Stimulated activated CD8-positive, alpha-beta memory T cell treated with anti-CD3 and anti-CD28 coated beads, Interleukin-4, amount 100 ng/mL, for 4 hours (primary cell): ENCODE data around the gene NME8.

ENCODE experiments used
- DNase-seq, 2 donors: peaks; one replicate each; pipeline ENCODE4 v3.0.0-alpha.2; 2020; ENCODE audit warnings: low read depth in 2 of 2, low spot score in 1 of 2

Gene NME8

DNA sequence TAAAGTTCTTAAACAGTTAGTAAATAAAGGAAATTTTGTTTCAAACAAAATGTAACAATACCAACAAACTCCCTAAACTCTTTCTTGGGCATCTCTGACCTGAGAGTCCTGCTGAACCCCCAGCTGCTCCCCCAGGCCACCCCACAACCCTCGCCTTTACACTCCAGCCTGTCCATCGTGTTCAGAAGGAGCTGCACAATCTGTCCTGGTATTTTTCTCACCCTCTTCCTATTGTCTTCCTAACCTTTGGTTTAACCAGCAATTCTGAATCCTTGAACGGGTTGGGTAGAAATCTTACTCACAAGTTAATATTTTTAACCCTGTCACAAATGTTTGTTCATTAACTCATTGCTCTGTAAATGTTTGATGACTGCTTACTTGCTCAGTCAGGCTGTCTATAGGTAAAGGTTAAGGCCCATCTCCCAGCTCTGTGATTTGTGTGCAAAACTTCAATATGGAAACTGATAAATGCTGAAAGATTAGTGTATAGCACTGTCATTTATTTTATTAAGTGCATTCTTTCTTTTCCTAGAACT is 51.4 kb downstream of the NME8 start:
- DNase-seq: no peak

DNA sequence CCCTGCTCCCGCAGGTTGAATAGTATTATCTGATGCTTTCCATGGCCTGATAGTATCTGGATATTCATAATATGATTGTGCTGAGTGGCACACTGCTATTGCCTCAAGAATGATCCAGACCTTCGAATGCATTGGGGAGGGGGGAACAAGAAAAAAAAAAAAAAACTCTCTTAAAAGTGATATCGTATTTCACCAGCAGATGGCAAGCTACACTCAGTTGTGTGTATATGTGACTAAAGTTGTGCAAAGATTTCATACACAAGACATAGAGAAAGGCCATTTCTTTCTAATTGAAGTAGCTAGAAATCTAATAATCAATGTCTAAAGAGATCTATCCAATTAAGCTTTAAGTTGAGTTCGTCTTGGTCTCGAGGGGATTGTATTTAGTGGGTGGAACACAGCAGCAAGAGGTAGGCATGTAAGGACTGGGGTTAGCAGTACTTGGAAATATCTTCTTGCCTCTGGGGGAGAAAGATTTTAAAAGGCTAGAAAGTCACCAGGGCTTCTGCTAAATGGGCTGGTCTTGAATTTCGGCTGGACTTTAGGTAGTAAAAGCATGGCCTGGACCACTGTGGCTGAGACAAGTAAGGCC is 52.9 kb downstream of the NME8 start:
- no peak for DNase-seq

GRCh38 chr7:37901890-37902524 is 53.6 kb downstream of the NME8 start:
- no peak for DNase-seq

DNA sequence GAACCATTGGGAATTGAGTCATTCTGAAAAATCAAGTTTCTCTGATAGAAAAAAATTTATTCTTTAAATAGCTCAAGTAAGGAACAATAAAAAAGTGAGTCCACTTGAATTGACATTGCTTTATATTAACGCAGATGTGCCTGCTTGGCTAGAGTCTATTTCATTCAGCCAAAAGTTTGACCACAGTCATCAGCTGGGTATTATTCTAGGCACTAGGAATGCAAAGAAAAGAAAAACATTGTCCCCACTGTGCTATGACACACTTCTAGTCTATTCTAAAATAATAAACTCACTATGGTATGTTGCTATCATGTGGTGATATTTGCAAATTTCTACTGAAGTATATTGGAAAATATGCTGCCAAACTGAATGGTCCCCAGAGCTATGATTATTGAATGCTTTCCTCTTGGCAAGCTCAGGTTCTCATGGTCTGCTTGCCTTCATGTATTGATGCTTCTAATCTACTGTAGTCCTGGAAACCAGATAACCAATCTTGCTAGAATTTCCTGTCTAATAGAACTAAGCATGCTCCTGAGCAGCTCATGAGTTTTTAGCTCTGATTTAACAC is 59.9 kb downstream of the NME8 start:
- DNase-seq: no peak

- DNase-seq: no peak
Measured at GRCh38 chr7:37912756-37913155, 64.4 kb downstream of the NME8 start.

- no peak for DNase-seq
Measured at GRCh38 chr7:37915438-37915837, 67.0 kb downstream of the NME8 start.

DNA sequence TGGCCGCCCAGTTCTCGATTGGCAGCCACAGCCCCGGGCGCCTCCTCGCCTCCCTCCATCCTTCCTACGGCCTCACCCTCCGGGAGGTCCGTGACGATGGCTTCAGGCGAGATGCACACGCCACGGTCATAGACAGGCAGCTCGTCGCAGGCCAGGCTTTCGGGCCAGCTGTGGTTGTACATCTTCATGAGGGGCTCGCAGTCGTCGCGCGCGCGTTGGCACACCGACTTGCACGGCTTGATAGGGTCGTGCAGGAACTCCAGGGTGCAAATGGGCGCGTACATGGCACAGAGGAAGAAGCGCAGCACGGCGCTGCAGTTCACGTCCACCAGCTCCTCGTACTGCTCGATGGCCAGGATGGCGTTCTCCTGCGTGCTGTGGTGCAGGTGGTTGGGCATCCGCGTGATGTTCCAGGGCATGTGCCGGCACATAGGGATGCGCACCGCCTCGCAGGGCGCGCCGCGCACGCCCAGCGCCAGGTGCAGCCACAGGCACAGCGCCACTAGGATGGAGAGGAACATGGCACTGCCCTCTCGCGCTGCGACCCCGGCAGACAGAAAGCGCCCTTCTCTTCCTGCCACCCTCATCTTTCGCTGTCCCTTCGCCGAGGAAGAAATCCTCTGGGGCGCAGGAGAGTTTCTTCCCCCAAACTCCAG is 67.7 kb downstream of the NME8 start:
- DNase-seq: no peak

DNA sequence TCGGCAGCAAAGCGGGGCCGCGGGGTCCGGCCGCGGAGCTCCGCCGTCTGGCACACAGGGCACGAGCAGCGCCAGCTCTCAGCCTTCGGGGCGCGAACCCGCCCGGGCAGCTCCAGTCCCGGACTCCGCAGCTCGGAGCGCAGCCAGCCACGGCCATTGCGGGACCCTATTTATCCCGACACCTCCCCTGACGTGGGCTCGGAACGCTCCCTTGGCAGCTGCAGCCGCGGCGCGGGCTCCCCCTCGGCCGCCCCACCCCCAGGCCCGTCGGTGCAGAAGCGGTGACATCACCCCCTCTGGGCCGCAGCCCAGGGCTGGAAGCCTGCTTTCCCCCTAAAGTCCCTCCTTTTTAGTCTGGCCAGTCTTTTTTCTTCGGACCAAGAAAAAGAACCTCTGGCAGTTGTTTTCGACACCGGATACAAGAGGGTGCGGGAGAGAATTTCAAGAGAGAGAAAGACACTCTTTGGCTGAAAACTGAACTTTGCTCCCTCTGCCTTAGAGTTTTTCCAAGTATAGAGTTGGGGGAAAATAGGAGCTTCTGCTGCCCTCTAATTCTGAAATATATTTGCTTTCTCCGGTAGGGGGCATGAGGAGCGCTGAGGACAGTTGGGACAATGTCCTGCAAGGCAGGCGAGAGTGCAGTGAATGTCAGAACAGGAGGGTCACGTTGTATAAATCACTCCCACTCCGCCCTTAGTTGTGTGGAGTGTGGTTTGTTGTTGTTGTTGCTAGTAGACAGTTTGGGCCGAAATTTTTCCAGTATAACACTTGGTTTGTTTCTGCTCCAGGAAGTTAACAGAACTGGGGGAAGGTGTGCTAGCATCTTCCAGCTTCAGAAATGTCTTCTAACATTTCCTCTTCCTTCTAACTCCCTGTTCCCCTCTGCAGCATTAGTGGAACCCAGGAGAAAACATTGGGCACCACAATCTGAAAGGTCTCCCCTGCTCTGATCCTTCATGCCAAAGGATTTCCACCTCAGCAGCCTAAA is 68.6 kb downstream of the NME8 start, which contains the start of gene SFRP4:
Gene SFRP4, minus strand, starts transcription at position 145 of the 988 bp plus-strand sequence. CDS start 280 bp downstream, outside the sequence.
- DNase-seq: no peak

DNA sequence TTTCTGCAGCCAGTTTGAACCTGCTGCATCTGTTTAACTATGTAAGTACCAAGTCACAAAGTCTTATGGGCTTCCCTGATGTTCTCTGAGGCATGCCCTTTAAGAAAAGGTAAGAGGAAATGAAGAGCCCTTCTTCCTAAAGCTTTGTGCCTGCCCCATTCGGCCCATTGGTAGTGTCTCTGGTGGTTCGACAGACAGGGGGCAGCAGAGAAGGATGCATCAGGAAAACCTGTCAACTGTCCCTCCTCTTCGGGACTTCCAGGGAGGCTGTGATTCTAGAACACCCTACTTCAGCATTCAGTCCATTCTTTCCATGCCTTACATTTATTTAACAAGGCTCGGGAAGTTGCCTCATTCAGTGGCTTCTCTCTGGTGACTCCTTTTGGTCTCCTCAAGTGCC is 70.1 kb downstream of the NME8 start:
- no peak for DNase-seq

- DNase-seq: no peak
Measured at GRCh38 chr7:37920305-37920848, 72.0 kb downstream of the NME8 start, which contains the start of gene EPDR1. EPDR1 (plus strand) TSS chr7:37920640; CDS start chr7:37920940, 300 bp downstream.

- no peak for DNase-seq
Measured at GRCh38 chr7:37920849-37921805, 72.7 kb downstream of the NME8 start.

DNA sequence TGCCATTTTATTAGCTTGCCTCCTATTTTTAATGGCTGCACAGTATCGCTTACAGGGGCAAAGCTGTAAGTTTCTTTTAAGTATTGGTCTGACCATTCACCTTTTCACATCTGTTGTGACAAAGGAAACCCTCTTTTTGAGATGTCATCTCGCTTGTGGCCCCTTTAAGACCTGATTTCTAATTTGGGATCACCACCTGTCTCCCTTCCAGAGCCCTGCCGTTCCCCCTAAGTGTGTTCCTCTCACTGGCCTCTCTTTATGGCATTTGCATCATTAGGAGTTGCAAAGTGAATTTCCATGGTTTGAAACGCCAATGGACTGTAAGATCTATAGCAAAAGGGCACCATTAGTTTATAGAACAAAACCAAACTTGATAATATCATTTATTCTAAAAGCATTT is 73.5 kb downstream of the NME8 start:
- no peak for DNase-seq

- DNase-seq: no peak
Measured at GRCh38 chr7:37923996-37924395, 75.6 kb downstream of the NME8 start.

DNA sequence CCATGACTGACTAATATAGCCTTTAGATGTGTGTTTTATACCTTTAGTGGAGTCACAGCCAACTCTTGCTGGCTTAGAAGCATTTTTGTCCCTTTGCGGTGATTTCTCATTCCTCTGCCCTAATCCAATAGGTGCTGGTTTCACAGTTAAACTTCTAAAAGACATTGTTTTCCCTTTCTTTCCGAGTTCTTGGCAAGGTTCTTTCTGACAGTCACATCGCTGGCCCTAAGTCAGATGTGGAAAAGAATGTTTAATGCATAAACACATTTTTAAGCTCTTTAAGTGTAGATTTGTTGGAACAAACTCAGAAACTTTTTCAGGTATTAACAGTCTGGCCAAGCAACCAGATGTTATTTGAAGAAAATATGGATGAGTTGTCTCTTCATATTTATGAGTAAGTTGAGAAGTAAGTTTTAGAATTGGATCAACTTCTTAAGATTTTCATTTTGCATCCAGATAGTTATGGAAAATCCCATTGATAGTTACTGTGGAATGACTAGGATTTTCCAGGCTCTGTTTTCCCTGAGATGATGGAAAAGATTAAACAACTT is 76.2 kb downstream of the NME8 start:
- DNase-seq: no peak

DNA sequence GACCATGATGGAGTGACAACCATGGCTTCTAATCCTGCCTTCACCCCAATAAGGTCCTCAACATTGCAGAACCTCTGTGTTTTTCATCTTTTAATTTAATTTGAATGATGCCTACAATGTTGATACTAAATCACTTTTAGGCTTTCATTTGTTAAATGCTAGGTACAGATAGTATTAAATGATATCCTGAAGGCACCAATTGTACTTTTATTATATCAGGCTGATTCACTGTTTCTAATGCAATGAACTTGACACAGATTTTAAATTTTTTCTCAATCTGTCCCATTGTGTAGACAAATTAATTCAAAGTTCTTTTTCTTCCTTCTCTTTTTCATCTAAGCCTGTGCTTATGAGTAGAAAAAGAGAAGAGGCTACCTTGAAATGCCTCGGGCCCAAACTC is 77.2 kb downstream of the NME8 start:
- DNase-seq: no peak

DNA sequence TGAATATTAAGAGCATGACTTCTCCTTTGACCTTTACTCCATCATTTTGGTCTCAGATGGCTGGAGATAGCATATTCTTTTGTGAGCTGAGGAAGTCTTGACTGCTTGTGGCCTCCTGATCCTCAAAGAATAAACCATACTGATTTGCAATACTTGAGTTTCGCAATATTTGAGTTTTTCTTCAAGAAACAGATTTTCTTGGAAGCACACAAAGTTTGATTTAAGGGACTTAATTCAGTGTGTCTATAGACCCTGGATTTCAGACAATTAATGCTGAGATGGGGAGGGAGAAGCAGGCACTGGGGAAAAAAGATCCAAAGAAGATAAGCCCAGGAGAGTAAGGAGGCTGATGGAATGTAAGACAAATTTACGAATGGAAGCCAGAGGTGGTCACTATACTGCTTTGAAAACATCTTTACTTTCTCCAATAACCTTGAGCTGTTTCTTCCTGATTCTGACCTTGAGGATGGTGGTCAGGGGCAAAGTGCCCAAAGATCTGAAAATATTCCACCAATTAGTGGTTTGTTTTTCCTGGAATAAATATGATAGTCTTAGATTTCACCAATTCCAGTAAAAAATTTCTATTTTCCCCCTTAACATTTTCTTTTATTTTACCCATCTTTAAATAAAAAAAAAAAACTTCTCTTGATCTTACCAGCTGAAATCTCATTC is 79.5 kb downstream of the NME8 start:
- DNase-seq: no peak

- no peak for DNase-seq
Measured at GRCh38 chr7:37928878-37929277, 80.5 kb downstream of the NME8 start.

DNA sequence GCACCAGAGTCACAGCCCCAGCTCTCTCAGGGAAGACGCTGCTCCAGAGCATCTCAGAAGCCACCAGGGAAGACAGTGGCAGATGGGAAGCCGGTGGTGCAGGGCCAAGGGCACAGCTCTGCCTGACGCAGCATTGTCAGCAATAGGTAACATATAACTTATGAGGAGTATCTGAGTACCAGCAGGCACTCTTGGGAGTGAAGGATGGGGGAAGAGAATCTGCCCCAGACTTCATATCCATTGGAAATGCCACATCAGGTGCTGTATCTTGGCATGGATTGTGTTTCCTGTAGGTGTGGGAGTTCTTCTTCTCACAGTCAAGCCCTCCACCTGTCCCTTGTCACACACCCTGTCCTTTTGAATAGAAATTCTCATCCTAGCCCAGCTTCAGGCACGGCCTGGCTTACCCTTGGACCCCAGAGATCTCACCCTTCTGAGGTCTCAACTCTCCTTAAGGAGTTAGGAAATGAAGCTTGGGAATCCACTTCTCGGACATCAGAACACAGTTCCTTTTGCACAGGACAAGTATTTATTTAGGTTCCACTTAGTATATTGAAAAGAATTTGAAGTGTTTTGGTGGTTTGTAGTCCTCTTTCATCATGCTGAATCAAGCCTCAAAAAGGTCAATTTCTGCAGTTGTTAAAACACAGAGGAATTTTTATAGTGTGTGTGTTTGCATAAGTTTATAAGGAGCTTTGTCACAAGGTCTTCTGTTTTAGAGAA is 82.0 kb downstream of the NME8 start:
- DNase-seq: no peak
